Adipocyte (in vitro differentiated cells): ENCODE data around the gene ANKK1.

ENCODE experiments used
- DNase-seq: peaks from one replicate; pipeline ENCODE4 v3.0.0-alpha.2; 2015; ENCODE audit warnings: low read depth
- H3K27me3 ChIP-seq: replicated peaks from 2 replicates; pipeline ENCODE4 v1.7.0; 2013; ENCODE audit warnings: mild to moderate bottlenecking, low read length, moderate library complexity; ENCODE audit not compliant: control insufficient read depth, insufficient read depth
- H3K36me3 ChIP-seq: 2 replicates; pipeline ENCODE4 v1.7.0; 2013; ENCODE audit warnings: low read length, mild to moderate bottlenecking, moderate library complexity; ENCODE audit not compliant: control insufficient read depth, insufficient read depth, severe bottlenecking
- H3K4me1 ChIP-seq: 2 replicates; pipeline ENCODE4 v1.7.0; 2013; ENCODE audit warnings: mild to moderate bottlenecking, low read length, moderate library complexity; ENCODE audit not compliant: control insufficient read depth, insufficient read depth
- H3K4me3 ChIP-seq: 2 replicates; pipeline ENCODE4 v1.7.0; 2013; ENCODE audit warnings: mild to moderate bottlenecking, low read length, moderate library complexity
- H3K9ac ChIP-seq: 2 replicates; pipeline ENCODE4 v1.7.0; 2013; ENCODE audit warnings: mild to moderate bottlenecking, low read length, moderate library complexity
- H3K9me3 ChIP-seq: 2 replicates; pipeline ENCODE4 v1.7.0; 2013; ENCODE audit warnings: mild to moderate bottlenecking, low read length, moderate library complexity; ENCODE audit not compliant: control insufficient read depth

Gene ANKK1

GRCh38 chr11:113387605-113388211 is at the start of gene ANKK1:
ANKK1 (plus strand) TSS chr11:113387779; CDS start chr11:113387885, 106 bp downstream.
- H3K4me3 ChIP-seq = no peak within 1 kb of the TSS

DNA sequence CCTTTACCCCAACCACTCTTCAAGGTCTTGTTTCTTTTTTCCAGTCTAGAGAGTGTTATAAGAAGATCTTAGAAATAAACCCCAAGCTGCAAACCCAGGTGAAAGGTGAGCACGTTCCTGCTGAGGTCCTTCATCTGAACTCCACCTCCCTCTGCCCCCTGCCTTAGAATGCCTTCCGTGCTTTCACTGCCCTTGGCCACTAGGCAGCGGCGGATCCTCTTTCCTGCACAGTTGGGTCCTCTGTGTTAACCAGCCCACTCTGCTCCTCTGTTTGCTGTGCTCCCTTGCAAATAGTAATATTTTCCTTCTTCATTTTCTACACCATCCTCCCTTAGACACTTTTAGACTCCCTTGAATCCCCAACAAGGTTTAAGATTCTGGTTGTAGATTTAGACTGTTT is 48.8 kb upstream of the ANKK1 start:
- H3K4me1 ChIP-seq = no peaks in the 10 kb centered on the region
- no peaks in the 10 kb centered on the region for H3K9me3 ChIP-seq
- no peak for DNase-seq
- H3K9ac ChIP-seq = no peak overlapping the region
- H3K27me3 ChIP-seq = no peaks in the 10 kb centered on the region
- H3K36me3 ChIP-seq = peaks cover 22% of the 10 kb centered on the region
- H3K4me3 ChIP-seq = no peak overlapping the region

More at GRCh38 chr11:113387605-113388211, at the start of gene ANKK1:
- Histone ChIP-seq H3K9me3 (no peaks in the 10 kb centered on the region), H3K9ac (no peak within 1 kb of the TSS), H3K36me3 (no peaks in the 10 kb centered on the region), H3K27me3 (peaks cover 38% of the 10 kb centered on the region), H3K4me1 (peaks cover 12% of the 10 kb centered on the region)
- no peak for DNase-seq

GRCh38 chr11:113339929-113340589 is 47.5 kb upstream of the ANKK1 start:
- Histone ChIP-seq H3K9ac (no peak overlapping the region), H3K4me1 (no peaks in the 10 kb centered on the region), H3K9me3 (no peaks in the 10 kb centered on the region), H3K36me3 (peaks cover 17% of the 10 kb centered on the region), H3K4me3 (no peak overlapping the region), H3K27me3 (no peaks in the 10 kb centered on the region)
- no peak for DNase-seq

DNA sequence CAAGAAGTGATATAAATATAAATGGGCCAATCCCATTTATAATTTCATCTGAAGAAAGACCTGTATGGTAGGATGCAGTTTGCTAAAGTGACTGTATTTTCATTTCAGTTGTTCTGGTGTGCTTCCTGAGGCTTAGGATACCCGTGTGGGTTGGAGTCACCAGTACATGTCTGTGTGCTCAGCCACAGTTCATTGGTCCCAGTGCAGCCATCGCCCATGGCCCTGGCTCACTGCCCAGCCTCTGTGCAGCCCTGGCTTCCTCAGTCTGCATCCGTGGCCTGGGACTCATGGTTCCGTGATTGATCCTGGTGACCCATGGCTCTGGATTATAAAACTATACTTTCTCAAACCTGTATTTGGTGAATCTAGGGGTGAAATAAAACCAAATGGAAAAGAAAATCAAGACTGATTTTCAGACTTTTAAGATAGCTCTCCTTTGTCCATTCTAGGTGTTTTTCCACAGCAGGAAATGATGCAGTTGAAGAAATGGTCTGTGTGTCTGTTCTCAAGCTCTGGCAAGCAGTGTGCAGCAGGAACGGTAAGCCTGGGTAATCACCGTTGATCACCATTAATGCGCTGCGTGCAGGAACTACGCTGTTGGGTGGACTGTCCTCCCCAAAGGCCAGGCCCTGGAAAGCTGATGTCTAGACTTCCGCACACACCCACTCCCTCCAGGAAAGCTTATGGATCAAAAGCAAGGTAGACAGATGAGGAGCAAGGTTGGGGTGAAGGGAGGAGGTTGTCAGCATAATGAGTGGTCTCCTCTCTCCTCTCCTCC is 46.0 kb upstream of the ANKK1 start:
- no peaks in the 10 kb centered on the region for H3K4me1 ChIP-seq
- peaks cover 14% of the 10 kb centered on the region for H3K36me3 ChIP-seq
- DNase-seq = no peak
- H3K9me3 ChIP-seq = no peaks in the 10 kb centered on the region
- H3K9ac ChIP-seq = no peak overlapping the region
- H3K4me3 ChIP-seq = no peak overlapping the region
- no peaks in the 10 kb centered on the region for H3K27me3 ChIP-seq

GRCh38 chr11:113345978-113346377 is 41.6 kb upstream of the ANKK1 start:
- Histone ChIP-seq H3K9me3 (no peaks in the 10 kb centered on the region), H3K4me1 (peaks cover 4% of the 10 kb centered on the region), H3K36me3 (no peaks in the 10 kb centered on the region), H3K9ac (no peak overlapping the region), H3K4me3 (no peak overlapping the region), H3K27me3 (no peaks in the 10 kb centered on the region)
- DNase-seq = no peak

GRCh38 chr11:113349528-113349927 is 38.1 kb upstream of the ANKK1 start:
- H3K4me3 ChIP-seq = no peak overlapping the region
- H3K9ac ChIP-seq = no peak overlapping the region
- H3K4me1 ChIP-seq = peaks cover 4% of the 10 kb centered on the region
- H3K36me3 ChIP-seq = no peaks in the 10 kb centered on the region
- no peaks in the 10 kb centered on the region for H3K27me3 ChIP-seq
- H3K9me3 ChIP-seq = peaks cover 2% of the 10 kb centered on the region
- no peak for DNase-seq

DNA sequence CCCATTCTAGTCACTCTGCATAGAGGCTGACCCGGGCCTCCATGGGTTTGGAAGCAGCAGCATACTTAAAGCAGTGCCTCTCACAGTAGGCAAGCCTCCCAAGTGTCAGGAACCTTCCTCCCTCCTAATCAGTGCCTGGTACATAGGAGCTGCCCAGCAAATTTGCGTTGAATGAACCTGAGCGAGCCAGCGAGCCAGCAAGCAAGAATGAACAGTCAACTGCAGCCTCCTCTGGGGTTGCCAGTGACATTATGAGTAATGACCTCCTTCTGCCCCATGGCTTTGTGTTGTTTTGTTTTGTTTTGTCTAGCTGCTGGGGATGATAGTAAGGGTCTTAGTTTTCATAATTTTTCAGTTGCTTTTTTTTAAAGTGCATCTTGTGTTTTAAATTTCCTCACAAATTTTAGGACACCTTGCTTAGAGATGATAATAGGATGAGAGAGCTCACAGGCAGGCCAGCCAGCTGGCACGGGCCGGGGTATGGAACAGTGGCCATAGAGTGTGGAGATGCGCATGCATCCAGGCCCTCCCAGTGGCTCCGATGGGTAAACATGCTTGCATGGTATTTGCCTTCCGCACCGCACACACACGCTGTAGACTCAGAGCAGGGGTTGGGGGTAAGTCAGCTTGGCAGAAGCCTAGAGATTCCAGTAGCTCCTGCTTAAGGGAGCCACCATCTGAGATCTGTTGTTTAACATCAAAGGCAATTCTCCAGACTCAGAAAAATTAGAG is 37.1 kb upstream of the ANKK1 start:
- DNase-seq = no peak
- Histone ChIP-seq H3K36me3 (peaks cover under 1% of the 10 kb centered on the region), H3K4me1 (peaks cover 4% of the 10 kb centered on the region), H3K27me3 (no peaks in the 10 kb centered on the region), H3K9me3 (peaks cover 10% of the 10 kb centered on the region), H3K9ac (no peak overlapping the region), H3K4me3 (no peak overlapping the region)

DNA sequence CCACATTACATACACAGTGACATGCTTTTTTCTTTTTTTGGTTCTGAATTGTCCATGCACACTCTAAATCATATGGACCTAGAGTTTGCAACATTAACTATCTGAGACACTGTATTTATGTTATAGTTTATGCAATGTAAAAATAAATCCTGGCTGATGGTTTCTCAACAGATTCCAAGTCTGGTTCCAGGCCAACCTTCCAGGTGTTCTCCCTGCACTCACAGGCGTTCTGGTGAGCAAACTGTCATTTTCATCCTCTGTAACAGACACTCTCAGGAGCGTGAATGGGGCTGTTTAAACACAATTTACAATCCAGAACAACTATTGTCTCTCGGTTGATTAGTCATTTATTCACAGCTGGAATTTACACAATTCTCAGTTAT is 36.5 kb upstream of the ANKK1 start:
- DNase-seq = no peak
- Histone ChIP-seq H3K36me3 (peaks cover 5% of the 10 kb centered on the region), H3K9me3 (peaks cover 16% of the 10 kb centered on the region), H3K9ac (no peak overlapping the region), H3K4me1 (peaks cover 4% of the 10 kb centered on the region), H3K4me3 (no peak overlapping the region), H3K27me3 (no peaks in the 10 kb centered on the region)

DNA sequence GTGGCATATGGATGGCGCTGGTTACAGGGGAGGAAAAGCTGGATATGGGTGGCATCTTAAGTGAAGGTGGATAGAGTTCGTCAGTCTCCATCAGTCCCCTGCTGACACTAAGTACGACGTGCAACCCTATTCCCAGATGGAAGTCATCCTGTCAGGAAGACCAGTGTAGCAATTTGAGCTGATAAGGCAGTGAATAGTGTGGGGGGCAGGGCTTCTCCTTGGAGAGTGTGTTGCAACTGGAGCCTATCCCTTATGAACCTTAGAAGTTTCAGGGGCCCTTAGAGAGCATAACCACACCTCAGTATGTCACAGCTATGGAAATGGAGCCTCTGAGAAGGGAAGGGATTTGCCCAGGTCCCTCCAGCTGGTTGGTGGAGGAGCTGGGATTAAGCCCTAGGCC is 36.1 kb upstream of the ANKK1 start:
- no peak for DNase-seq
- Histone ChIP-seq H3K4me3 (no peak overlapping the region), H3K27me3 (no peaks in the 10 kb centered on the region), H3K9me3 (peaks cover 20% of the 10 kb centered on the region), H3K4me1 (peaks cover 4% of the 10 kb centered on the region), H3K36me3 (peaks cover 9% of the 10 kb centered on the region), H3K9ac (no peak overlapping the region)

DNA sequence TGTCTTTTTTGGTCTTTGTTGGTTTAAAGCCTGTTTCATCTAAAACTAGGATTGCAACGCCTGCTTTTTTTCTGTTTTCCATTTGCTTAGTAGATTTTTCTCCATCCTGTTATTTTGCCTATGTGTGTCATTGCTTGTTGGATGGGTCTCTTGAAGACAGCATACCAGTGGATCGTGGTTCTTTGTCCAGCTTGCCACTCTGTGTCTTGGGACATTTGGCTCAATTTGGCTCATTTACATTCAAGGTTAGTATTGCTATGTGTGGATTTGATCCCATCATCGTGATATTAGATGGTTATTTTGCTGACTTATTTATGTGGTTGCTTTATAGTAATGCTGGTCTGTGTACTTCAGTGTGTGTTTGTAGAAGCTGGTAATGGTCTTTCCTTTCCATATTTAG is 31.4 kb upstream of the ANKK1 start:
- DNase-seq = no peak
- no peaks in the 10 kb centered on the region for H3K27me3 ChIP-seq
- no peak overlapping the region for H3K9ac ChIP-seq
- no peaks in the 10 kb centered on the region for H3K4me1 ChIP-seq
- H3K36me3 ChIP-seq = peaks cover 11% of the 10 kb centered on the region
- no peak overlapping the region for H3K4me3 ChIP-seq
- H3K9me3 ChIP-seq = peaks cover 27% of the 10 kb centered on the region

- no peaks in the 10 kb centered on the region for H3K27me3 ChIP-seq
- no peak for DNase-seq
Measured at GRCh38 chr11:113363406-113363805, 24.2 kb upstream of the ANKK1 start.

More at GRCh38 chr11:113363406-113363805, 24.2 kb upstream of the ANKK1 start:
- Histone ChIP-seq H3K9ac (no peak overlapping the region), H3K9me3 (no peaks in the 10 kb centered on the region), H3K4me3 (no peak overlapping the region), H3K36me3 (peaks cover 15% of the 10 kb centered on the region), H3K4me1 (no peaks in the 10 kb centered on the region)
